T-helper 2 cell treated with Interferon-gamma antibody and Interleukin-4, amounts not matched to agents 5 μg/mL and 100 μg/mL, for 36 hours (primary cell): ENCODE data around the gene RPS8.
"Not testable (repeated sequence)": the region's sequence is repeated elsewhere in the genome, so short reads cannot be mapped to it uniquely, and the experiment has no call there.

Source experiments
- DNase-seq: peaks from one replicate; pipeline ENCODE4 v3.0.0; 2021; ENCODE audit warnings: low spot score
- H3K27ac Mint-ChIP-seq: one replicate; pipeline ENCODE4 v1.8.0; 2021; ENCODE audit warnings: mild to moderate bottlenecking, mixed read lengths
- H3K27me3 Mint-ChIP-seq: one replicate; pipeline ENCODE4 v1.8.0; 2021; ENCODE audit warnings: low read depth, mixed read lengths
- H3K36me3 Mint-ChIP-seq: one replicate; pipeline ENCODE4 v1.8.0; 2021; ENCODE audit warnings: low read depth, mixed read lengths
- H3K4me1 Mint-ChIP-seq: one replicate; pipeline ENCODE4 v1.8.0; 2021; ENCODE audit warnings: low read depth, mixed read lengths
- H3K4me3 Mint-ChIP-seq: one replicate; pipeline ENCODE4 v1.8.0; 2022; ENCODE audit warnings: mild to moderate bottlenecking, moderate library complexity, mixed read lengths
- H3K9me3 Mint-ChIP-seq: one replicate; pipeline ENCODE4 v1.8.0; 2021; ENCODE audit warnings: mixed read lengths

Gene RPS8

DNA sequence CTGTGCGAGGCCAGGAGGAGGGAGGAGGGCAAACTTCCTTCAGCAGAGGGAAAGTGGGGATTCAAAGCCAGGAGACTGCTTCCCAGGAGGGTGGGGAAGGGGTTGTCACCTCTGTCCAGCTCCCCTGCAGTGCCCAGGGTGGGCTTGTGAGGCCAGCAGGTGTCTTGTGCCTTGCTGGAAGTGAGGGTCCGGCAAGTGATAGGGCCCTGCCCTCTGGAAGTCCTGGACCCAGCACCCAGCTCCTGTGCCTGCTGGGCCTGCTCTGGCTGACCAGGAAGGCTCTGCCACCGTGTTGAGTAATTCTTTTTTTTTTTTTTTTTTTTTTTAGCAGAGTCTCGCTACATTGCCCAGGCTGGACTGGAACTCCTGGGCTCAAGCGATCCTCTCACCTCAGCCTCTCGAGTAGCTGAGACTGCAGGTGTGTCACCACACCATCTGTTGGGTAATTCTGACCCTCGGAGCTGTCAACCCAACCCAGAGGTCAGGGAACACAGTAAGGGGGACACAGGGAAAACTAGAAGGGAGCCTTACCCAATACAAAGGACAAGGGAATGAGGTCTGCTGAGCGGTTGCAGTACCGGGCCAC is 11.6 kb downstream of the RPS8 start:
- Mint-ChIP-seq H3K9me3 (no peaks in the 10 kb centered on the region), H3K27me3 (no peaks in the 10 kb centered on the region), H3K27ac (no peak overlapping the region), H3K4me3 (peak overlapping the region; percentile 67), H3K36me3 (peaks cover 9% of the 10 kb centered on the region), H3K4me1 (peaks cover 24% of the 10 kb centered on the region)
- no peak for DNase-seq

DNA sequence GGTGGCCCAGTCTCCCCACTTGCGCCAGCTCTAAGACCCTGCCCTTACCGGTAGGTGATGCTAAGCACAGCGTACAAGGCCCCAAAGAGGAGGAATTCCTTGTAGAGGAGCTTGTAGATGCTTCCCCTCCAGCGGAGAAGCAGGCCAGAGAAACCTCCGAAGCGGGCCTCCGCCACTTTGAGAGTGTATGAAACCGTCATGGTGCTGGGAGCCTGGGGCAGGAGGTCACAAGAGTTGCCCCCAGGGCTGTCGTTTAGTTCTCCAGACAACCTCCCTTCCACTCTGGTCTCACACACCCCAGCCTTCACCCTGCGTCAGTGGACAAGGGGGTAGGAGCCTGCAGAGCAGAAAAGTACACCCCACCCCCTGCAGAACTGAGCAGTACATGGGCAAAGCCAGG is 12.2 kb downstream of the RPS8 start:
- no peak overlapping the region for H3K4me3 Mint-ChIP-seq
- no peak for DNase-seq
- no peaks in the 10 kb centered on the region for H3K9me3 Mint-ChIP-seq
- H3K36me3 Mint-ChIP-seq: peaks cover 7% of the 10 kb centered on the region
- H3K27me3 Mint-ChIP-seq: no peaks in the 10 kb centered on the region
- H3K27ac Mint-ChIP-seq: no peak overlapping the region
- H3K4me1 Mint-ChIP-seq: peaks cover 24% of the 10 kb centered on the region

DNA sequence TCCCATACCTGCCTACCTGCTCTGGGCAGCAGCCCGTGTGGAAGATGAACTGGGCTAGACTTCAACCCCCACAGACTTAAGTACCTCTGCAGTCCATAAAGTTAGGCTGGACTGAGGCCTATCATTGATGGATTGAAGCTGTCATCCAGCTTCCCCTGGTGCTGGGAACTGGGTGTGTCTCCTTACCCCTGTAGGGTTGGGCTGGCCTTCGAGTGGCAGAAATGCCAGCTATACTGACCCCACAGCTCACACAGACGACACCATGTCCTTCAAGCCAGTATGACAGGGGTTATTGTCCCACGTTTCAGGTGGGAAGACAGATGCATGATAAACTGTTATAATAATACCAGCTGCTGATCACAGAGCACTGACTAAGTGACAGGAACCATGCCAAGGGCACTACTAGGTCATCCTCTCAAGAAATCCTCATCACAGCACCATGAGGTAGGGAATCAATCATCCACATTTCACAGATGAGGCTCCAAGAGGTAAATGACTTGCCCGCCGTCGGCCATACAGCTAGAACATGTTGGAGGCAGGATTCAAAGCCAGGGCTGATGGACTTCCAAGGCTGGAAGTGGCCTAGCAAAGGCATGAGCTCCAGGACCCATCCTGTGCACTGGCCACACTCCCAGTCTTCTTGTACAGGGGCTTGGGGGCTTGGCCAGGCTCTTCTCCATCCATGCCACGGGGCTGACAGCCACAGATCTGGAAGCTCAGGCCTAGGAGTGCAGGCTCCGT is 12.9 kb downstream of the RPS8 start, which contains the start of gene BEST4:
TSS of gene BEST4 (minus strand) at position 51 of the 741 bp plus-strand sequence. CDS start 465 bp downstream, outside the sequence.
- H3K27me3 Mint-ChIP-seq: no peaks in the 10 kb centered on the region
- no peak for DNase-seq
- peaks cover 22% of the 10 kb centered on the region for H3K4me1 Mint-ChIP-seq
- H3K27ac Mint-ChIP-seq: no peak within 1 kb of the TSS
- no peak within 1 kb of the TSS for H3K4me3 Mint-ChIP-seq
- peaks cover 2% of the 10 kb centered on the region for H3K36me3 Mint-ChIP-seq
- H3K9me3 Mint-ChIP-seq: no peaks in the 10 kb centered on the region

DNA sequence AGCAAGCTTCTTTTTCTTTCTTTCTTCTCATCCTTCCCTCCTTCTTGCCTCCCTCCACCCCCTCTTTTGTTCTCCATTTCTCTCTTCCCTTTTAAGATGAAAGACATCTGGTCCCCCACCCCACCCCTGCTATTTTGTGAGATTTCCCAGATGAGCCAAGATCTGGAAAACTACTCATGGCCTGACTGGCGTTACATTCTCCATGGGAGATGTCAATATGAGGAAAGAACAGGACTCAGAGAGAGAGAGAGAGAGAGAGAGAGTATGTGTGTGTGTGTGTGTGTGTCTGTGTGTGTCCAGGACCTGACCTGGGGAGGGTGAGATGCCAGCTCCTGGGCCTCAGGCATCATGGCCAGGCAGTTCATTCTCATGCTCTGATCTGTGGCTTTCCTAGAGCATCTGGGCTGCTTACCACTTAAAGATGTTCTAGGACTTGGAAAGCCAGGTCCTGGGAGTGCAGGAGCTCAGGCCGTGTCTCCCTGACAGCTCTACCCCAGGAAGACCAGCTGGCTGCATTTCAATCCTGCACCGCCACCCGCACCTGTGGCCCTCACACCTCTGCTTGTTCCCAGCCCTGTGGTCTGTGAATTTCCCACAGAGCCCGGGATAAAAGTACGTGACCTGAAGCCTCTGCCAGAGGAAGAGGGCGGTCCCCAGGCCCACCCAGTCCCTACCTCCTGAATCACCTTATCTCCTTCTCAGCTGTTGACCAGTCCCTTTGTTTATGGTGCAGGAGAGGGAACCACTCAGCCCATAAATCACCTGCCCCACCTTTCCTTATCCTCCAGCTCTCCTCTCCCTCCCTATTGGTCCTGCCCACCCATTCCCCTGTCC is 15.8 kb downstream of the RPS8 start:
- no peaks in the 10 kb centered on the region for H3K9me3 Mint-ChIP-seq
- no peaks in the 10 kb centered on the region for H3K36me3 Mint-ChIP-seq
- peaks cover 5% of the 10 kb centered on the region for H3K4me1 Mint-ChIP-seq
- no peak overlapping the region for H3K4me3 Mint-ChIP-seq
- DNase-seq: no peak
- H3K27me3 Mint-ChIP-seq: no peaks in the 10 kb centered on the region
- H3K27ac Mint-ChIP-seq: no peak overlapping the region

DNA sequence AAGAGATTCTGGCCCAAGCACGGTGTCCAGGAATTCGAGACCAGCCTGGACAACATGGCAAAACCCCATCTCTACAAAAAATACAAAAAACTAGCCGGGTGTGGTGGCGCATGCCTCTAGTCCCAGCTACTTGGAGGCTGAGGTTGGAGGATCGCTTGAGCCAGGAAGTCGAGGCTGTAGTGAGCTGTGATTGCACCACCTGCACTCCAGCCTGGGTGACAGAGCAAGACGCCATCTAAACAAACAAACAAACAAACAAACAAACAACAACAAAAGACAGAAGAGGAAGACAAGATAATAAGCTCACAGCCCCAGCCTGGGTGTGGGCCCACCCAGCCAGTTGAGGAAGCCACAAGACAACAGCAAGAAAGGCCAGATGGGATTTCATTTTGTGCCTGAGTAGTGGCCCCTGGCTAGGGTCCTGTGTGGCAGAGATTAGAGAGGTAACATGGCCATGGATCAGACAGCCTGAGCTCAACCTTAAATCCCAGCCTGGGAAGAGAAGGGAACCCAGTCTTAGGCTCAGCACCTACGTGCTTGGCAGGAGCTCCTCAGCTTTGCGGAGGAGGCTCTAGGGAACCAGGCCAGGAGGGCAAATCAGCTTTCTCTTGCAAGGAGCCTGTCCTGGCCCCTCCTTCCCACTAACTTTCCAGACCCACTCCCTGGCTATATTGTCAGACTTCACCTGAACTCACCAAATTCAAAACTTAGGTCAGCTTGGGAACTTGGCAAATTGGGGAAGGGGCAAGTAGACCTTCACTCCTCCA is 17.6 kb downstream of the RPS8 start:
- Mint-ChIP-seq H3K4me3 (no peak overlapping the region), H3K4me1 (peaks cover 2% of the 10 kb centered on the region), H3K36me3 (no peaks in the 10 kb centered on the region), H3K27me3 (no peaks in the 10 kb centered on the region), H3K27ac (no peak overlapping the region), H3K9me3 (no peaks in the 10 kb centered on the region)
- DNase-seq: no peak

DNA sequence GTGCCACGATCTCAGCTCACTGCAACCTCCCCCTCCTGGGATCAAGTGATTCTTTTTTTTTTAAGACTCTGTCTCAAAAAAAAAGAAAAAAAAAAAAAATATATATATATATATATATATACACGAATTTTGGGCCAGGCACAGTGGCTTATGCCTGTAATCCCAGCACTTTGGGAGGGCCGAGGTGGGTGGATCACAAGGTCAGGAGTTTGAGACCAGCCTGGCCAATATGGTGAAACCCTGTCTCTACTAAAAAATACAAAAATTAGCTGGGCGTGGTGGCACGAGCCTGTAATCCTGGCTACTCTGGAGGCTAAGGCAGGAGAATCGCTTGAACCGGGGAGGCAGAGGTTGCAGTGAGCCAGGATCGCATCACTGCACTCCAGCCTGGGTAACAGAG is 22.5 kb downstream of the RPS8 start:
- not testable (repeated sequence) for H3K4me3 Mint-ChIP-seq, DNase-seq, H3K27me3 Mint-ChIP-seq, H3K9me3 Mint-ChIP-seq
- Mint-ChIP-seq H3K4me1 (peaks cover 23% of the 10 kb centered on the region), H3K27ac (peak overlapping the region; percentile 36), H3K36me3 (peaks cover 16% of the 10 kb centered on the region)

DNA sequence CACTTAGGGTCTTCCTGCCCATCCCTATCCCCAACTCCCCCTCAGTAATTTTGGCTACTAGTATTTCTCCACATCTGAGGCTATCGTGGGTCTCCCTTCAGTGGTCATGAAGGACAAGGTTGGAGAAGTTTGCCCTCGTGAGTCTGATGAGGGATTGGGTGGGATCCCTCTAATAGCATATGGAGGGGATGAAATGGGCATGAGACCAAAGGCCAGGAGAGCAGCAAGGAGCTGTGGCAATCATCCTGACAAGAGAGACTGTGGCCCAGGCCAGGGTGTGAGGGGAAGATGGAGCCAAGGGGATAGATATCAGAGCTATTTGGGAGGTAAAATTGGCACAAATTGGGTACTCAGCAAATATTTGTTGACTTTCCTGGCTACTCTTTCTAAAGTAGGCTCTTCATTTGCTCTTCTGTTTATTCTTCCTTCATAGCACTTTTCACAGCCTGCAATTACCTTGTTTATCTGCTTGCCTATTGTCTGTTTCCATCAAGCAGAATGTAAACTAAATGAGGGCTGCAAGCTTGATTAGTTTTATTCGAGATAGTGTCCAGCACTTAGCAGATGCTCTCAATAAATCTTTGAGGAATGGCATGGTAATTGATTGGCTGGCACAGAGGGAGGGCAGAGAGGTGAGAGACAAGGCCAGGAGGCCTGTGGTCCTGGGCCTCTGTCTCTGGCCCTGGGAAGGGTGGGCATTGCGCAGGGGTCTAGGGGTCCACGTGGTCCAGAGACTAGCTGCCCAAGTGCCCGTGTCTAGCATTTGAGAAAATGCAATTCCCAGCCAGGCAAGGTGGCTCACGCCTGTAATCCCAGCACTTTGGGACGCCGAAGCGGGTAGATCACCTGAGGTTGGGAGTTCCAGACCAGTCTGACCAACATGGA is 23.4 kb downstream of the RPS8 start:
- Mint-ChIP-seq H3K27ac (peak overlapping the region; percentile 100), H3K36me3 (peaks cover 23% of the 10 kb centered on the region), H3K4me3 (peak overlapping the region; percentile 99), H3K27me3 (no peaks in the 10 kb centered on the region), H3K4me1 (peaks cover 26% of the 10 kb centered on the region), H3K9me3 (no peaks in the 10 kb centered on the region)
- DNase-seq: no peak

DNA sequence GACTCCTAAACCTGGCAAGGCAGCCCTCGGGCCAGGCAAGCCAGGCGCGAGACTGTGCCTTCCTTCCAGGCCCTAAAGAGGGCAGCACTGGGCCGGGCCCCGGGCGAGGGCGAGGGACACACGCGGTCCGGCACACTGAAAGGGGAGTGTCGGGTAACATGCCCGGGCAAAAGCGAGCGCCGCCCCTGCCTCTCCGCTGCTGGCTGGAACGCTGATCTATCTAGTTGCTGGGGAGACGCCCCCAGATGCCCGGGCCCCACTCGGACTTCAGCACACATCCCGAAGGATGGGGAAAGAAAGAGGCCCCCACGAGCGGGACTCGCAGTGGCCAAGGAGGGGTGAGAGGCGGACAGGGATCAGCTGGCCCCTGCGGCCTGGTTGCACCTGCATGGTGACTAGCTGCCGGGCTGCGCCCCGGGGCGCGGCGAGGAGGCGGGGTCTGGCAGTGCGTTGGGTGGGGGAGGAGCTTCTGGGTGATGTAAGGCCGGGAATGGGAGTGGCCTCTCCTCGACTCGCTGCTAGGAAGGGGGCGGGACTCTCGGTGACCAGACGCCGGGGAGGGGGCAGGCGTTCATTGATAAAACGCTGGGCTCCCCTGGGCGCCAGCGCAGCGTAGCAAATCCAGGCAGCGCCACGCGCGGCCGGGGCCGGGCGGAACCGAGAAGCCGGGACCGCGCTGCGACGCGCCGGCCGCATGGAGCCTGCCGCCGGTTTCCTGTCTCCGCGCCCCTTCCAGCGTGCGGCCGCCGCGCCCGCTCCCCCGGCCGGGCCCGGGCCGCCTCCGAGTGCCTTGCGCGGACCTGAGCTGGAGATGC is 24.6 kb downstream of the RPS8 start, which contains the start of gene PLK3:
TSS of gene PLK3 (plus strand) at position 608 of the 815 bp plus-strand sequence. CDS start at position 695, 87 bp downstream.
- DNase-seq: peak; percentile 96
- Mint-ChIP-seq H3K27ac (peak within 1 kb of the TSS; percentile 100), H3K36me3 (peaks cover 35% of the 10 kb centered on the region), H3K9me3 (no peaks in the 10 kb centered on the region), H3K27me3 (no peaks in the 10 kb centered on the region), H3K4me1 (peaks cover 26% of the 10 kb centered on the region), H3K4me3 (peak within 1 kb of the TSS; percentile 99)

DNA sequence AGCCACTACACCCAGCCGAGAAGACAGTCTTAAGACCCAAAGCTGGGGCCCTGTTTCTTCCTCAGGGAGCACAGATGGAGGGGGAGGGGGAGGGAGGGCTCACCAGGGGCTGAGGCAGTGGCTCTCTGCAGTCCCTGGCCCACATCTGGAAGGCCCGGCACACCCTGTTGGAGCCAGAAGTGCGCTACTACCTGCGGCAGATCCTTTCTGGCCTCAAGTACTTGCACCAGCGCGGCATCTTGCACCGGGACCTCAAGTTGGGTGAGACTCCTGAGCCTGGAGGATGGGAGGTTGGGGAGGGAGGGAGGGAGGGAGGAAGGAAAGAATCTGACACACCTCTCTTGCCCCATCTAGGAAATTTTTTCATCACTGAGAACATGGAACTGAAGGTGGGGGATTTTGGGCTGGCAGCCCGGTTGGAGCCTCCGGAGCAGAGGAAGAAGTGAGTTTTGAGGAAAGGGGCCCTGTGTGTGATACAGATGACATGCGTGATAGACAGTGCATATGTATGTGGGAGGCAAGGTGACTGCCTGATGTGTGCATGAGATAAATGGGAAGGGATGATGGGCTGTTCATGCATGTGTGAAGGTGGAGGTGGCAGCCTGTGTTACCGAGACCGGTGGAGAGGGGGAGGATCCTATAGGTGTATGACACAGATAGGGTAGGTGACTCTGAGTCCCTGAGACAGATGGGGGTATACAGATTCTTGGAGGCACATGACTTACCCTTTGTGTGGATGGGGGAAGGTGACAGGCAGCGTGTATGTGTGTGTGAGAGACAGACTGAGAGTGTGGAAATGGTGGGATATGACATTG is 26.4 kb downstream of the RPS8 start:
- H3K36me3 Mint-ChIP-seq: peaks cover 48% of the 10 kb centered on the region
- peak overlapping the region; percentile 92 for H3K4me3 Mint-ChIP-seq
- H3K9me3 Mint-ChIP-seq: no peaks in the 10 kb centered on the region
- peak overlapping the region; percentile 97 for H3K27ac Mint-ChIP-seq
- no peaks in the 10 kb centered on the region for H3K27me3 Mint-ChIP-seq
- peaks cover 31% of the 10 kb centered on the region for H3K4me1 Mint-ChIP-seq
- DNase-seq: peak; percentile 65

DNA sequence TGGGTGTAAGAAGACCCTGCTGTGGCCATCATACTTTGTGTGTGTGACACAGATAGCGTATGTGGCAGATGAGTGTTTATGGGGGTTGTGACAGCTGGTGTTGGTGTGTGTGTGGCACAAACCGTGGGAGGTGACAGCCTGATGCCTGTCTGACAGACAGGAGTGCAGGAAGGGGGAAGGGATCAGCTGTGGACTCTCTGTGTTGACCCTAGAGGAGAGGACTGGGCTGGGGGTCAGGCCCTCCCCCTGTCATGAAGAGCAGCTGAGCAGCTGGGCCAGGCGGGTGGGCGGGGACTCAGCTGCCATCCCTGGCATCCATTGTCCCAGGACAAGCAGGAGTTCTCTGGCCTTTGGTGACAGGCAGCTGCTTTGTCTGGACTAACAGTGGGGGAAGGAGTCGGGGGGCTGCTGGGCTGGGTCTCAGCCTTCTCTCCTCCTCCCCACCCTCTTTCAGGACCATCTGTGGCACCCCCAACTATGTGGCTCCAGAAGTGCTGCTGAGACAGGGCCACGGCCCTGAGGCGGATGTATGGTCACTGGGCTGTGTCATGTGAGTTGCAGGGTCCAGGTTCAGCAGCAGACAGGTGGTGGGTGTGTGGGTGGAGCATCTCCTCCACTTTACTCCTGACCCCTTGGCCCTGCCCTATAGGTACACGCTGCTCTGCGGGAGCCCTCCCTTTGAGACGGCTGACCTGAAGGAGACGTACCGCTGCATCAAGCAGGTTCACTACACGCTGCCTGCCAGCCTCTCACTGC is 27.1 kb downstream of the RPS8 start:
- Mint-ChIP-seq H3K36me3 (peaks cover 55% of the 10 kb centered on the region), H3K9me3 (no peaks in the 10 kb centered on the region), H3K4me3 (peak overlapping the region; percentile 92), H3K27me3 (no peaks in the 10 kb centered on the region), H3K27ac (peak overlapping the region; percentile 97), H3K4me1 (peaks cover 39% of the 10 kb centered on the region)
- DNase-seq: no peak

DNA sequence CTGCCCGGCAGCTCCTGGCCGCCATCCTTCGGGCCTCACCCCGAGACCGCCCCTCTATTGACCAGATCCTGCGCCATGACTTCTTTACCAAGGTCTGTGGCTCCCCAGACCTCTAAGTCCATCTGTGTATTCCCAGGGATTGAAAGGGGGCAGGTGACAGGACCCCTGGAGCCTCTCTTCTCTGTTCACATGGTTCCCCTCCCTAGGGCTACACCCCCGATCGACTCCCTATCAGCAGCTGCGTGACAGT is 27.6 kb downstream of the RPS8 start:
- Mint-ChIP-seq H3K4me3 (peak overlapping the region; percentile 92), H3K27me3 (no peaks in the 10 kb centered on the region), H3K9me3 (no peaks in the 10 kb centered on the region), H3K4me1 (peaks cover 44% of the 10 kb centered on the region), H3K27ac (peak overlapping the region; percentile 72), H3K36me3 (peaks cover 60% of the 10 kb centered on the region)
- no peak for DNase-seq
